Endodermal cell (in vitro differentiated cells): ENCODE results near the gene SPDYC. TPM values are rescaled to one million over a fixed set of nuclear protein-coding genes. Genes with fewer than 3 reads are reported as not detected.

Source experiments
- DNase-seq: peaks from one replicate; pipeline ENCODE4 v3.0.0-alpha.2; 2017
- H3K27ac ChIP-seq: 2 replicates; pipeline ENCODE4 v1.5.1; 2013; ENCODE audit warnings: mild to moderate bottlenecking, low read depth, low read length, moderate library complexity
- H3K27me3 ChIP-seq: 2 replicates; pipeline ENCODE4 v1.6.1; 2013; ENCODE audit warnings: mild to moderate bottlenecking, low read length, moderate library complexity; ENCODE audit not compliant: insufficient read depth, control insufficient read depth, poor library complexity, severe bottlenecking
- H3K36me3 ChIP-seq: 2 replicates; pipeline ENCODE4 v1.7.0; 2013; ENCODE audit warnings: mild to moderate bottlenecking, low read length, moderate library complexity; ENCODE audit not compliant: control insufficient read depth, insufficient read depth
- H3K4me1 ChIP-seq: one replicate; pipeline ENCODE4 v1.7.0; 2013; ENCODE audit warnings: low read length; ENCODE audit not compliant: control insufficient read depth, insufficient read depth
- H3K4me3 ChIP-seq: 2 replicates; pipeline ENCODE4 v1.5.1; 2013; ENCODE audit warnings: mild to moderate bottlenecking, low read length, moderate library complexity
- H3K9ac ChIP-seq: 2 replicates; pipeline ENCODE4 v1.6.1; 2013; ENCODE audit warnings: mild to moderate bottlenecking, low read length, moderate library complexity; ENCODE audit not compliant: poor library complexity, severe bottlenecking; ENCODE audit errors: extremely low read depth
- H3K9me3 ChIP-seq: 2 replicates; pipeline ENCODE4 v1.6.1; 2013; ENCODE audit warnings: mild to moderate bottlenecking, low read length, moderate library complexity; ENCODE audit not compliant: control insufficient read depth
- H3K27ac Mint-ChIP-seq: 2 replicates; pipeline ENCODE4 v1.8.0; 2020; ENCODE audit warnings: mixed read lengths
- H3K27me3 Mint-ChIP-seq: 2 replicates; pipeline ENCODE4 v1.8.0; 2021; ENCODE audit warnings: mild to moderate bottlenecking, mixed read lengths; ENCODE audit not compliant: insufficient read depth
- H3K36me3 Mint-ChIP-seq: 2 replicates; pipeline ENCODE4 v1.8.0; 2020; ENCODE audit warnings: low read depth, mixed read lengths
- H3K4me1 Mint-ChIP-seq: 2 replicates; pipeline ENCODE4 v1.8.0; 2020; ENCODE audit warnings: mixed read lengths
- H3K4me3 Mint-ChIP-seq: 2 replicates; pipeline ENCODE4 v1.8.0; 2020; ENCODE audit warnings: mild to moderate bottlenecking, moderate library complexity, mixed read lengths
- H3K9me3 Mint-ChIP-seq: 2 replicates; pipeline ENCODE4 v1.8.0; 2020; ENCODE audit warnings: mild to moderate bottlenecking, mixed read lengths
- WGBS, 2 experiments: methylation state at CpG; one replicate each; pipeline versions ENCODE4 v1.1.5 to v1.1.7; 2013; ENCODE audit warnings: missing lambda C conversion rate in 2 of 2, mixed read lengths in 1 of 2; ENCODE audit not compliant: insufficient coverage in 1 of 2, insufficient read length in 1 of 2; 5-methylcytosine and 5-hydroxymethylcytosine counted together
- total RNA-seq, 2 donors: library from RNA; stranded (reverse); fragmentation: NEBNext Ultra II Directional in 1 of 2; extraction: Animal tissue kit (Norgen Biotek cat#: 25700) in 1 of 2; gene quantifications; 2 replicates in 1 of 2; 3 replicates in 1 of 2; pipeline ENCODE4 v1.2.1, GENCODE V29; 2021
- TF ChIP-seq, protein P1 (sequence below): fragments of 200-600 bp; sonication (generic); conservative IDR thresholded peaks from 2 replicates; pipeline ENCODE4 v1.5.0; 2021; ENCODE audit warnings: antibody characterized with exemption, mild to moderate bottlenecking

SPDYC gene
- total RNA-seq, 2 donors from 2014 or later: 0.46 TPM; not detected in 1

- TF ChIP-seq, protein P1, sequence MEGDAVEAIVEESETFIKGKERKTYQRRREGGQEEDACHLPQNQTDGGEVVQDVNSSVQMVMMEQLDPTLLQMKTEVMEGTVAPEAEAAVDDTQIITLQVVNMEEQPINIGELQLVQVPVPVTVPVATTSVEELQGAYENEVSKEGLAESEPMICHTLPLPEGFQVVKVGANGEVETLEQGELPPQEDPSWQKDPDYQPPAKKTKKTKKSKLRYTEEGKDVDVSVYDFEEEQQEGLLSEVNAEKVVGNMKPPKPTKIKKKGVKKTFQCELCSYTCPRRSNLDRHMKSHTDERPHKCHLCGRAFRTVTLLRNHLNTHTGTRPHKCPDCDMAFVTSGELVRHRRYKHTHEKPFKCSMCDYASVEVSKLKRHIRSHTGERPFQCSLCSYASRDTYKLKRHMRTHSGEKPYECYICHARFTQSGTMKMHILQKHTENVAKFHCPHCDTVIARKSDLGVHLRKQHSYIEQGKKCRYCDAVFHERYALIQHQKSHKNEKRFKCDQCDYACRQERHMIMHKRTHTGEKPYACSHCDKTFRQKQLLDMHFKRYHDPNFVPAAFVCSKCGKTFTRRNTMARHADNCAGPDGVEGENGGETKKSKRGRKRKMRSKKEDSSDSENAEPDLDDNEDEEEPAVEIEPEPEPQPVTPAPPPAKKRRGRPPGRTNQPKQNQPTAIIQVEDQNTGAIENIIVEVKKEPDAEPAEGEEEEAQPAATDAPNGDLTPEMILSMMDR: no peak
- peak overlapping the region; percentile 94 for H3K4me3 ChIP-seq
- Mint-ChIP-seq H3K4me1 (peaks cover 19% of the 10 kb centered on the region), H3K36me3 (peaks cover 28% of the 10 kb centered on the region), H3K4me3 (peak overlapping the region; percentile 87), H3K9me3 (no peaks in the 10 kb centered on the region), H3K27me3 (peaks cover 2% of the 10 kb centered on the region), H3K27ac (peak overlapping the region; percentile 99)
- H3K9me3 ChIP-seq: no peaks in the 10 kb centered on the region
- peaks cover 36% of the 10 kb centered on the region for H3K36me3 ChIP-seq
- no peak overlapping the region for H3K27ac ChIP-seq
- peak; percentile 61 for DNase-seq
- no peaks in the 10 kb centered on the region for H3K27me3 ChIP-seq
- H3K4me1 ChIP-seq: no peaks in the 10 kb centered on the region
- 0 to 3% methylated on average over 8 to 20 of the region's 20 CpGs for WGBS, 2 experiments
- peak overlapping the region; percentile 98 for H3K9ac ChIP-seq
Measured at GRCh38 chr11:65133724-65134123, 36.3 kb upstream of the SPDYC start.

GRCh38 chr11:65134240-65134951 is 35.6 kb upstream of the SPDYC start, which contains the start of gene SYVN1:
Gene SYVN1, minus strand, starts transcription at chr11:65134519. Its CDS starts 918 bp downstream, at chr11:65133601.
- H3K4me1 Mint-ChIP-seq: peaks cover 19% of the 10 kb centered on the region

GRCh38 chr11:65134952-65135632 is 34.9 kb upstream of the SPDYC start:
- Histone ChIP-seq H3K4me3 (peak overlapping the region; percentile 94), H3K4me1 (no peaks in the 10 kb centered on the region), H3K27me3 (no peaks in the 10 kb centered on the region), H3K9ac (peak overlapping the region; percentile 98), H3K9me3 (no peaks in the 10 kb centered on the region), H3K36me3 (peaks cover 25% of the 10 kb centered on the region), H3K27ac (peak overlapping the region; percentile 99)
- Mint-ChIP-seq H3K4me1 (peaks cover 19% of the 10 kb centered on the region), H3K27ac (peak overlapping the region; percentile 99), H3K4me3 (peak overlapping the region; percentile 87), H3K9me3 (no peaks in the 10 kb centered on the region), H3K27me3 (peaks cover 3% of the 10 kb centered on the region), H3K36me3 (peaks cover 23% of the 10 kb centered on the region)
- DNase-seq: peak; percentile 98
- 8 to 10% methylated on average over 16 to 24 of the region's 24 CpGs for WGBS, 2 experiments
- TF ChIP-seq, protein P1: no peak

More at GRCh38 chr11:65134240-65134951, 35.6 kb upstream of the SPDYC start, which contains the start of gene SYVN1:
- Histone ChIP-seq H3K9ac (peak within 1 kb of the TSS; percentile 98), H3K27ac (peak within 1 kb of the TSS; percentile 99), H3K36me3 (peaks cover 32% of the 10 kb centered on the region), H3K4me1 (no peaks in the 10 kb centered on the region), H3K27me3 (no peaks in the 10 kb centered on the region), H3K9me3 (no peaks in the 10 kb centered on the region), H3K4me3 (peak within 1 kb of the TSS; percentile 94)
- TF ChIP-seq, protein P1: no peak
- peak; percentile 94 for DNase-seq
- 0 to 1% methylated on average over 20 to 60 of the region's 60 CpGs for WGBS, 2 experiments
- Mint-ChIP-seq H3K4me3 (peak within 1 kb of the TSS; percentile 87), H3K9me3 (no peaks in the 10 kb centered on the region), H3K27me3 (peaks cover 3% of the 10 kb centered on the region), H3K27ac (peak within 1 kb of the TSS; percentile 99), H3K36me3 (peaks cover 27% of the 10 kb centered on the region)
